Astrocyte (in vitro differentiated cells and primary cell): ENCODE data around the gene PBX3. TPM values are rescaled to one million over a fixed set of nuclear protein-coding genes. Genes with fewer than 3 reads are reported as not detected.

Experiments used
- DNase-seq: peaks from one replicate; pipeline ENCODE4 v3.0.0-alpha.2; 2010; ENCODE audit warnings: low read depth
- FAIRE-seq: peaks from 2 replicates; lab custom pipeline; 2011; peaks lifted over from hg19 to GRCh38; lab: Jason Lieb, UNC
- H2AFZ ChIP-seq: 2 replicates; pipeline ENCODE4 v1.6.0; 2012; ENCODE audit warnings: low read depth, low read length, inconsistent platforms
- H3K27ac ChIP-seq: 2 replicates; pipeline ENCODE4 v1.5.1; 2011; ENCODE audit warnings: low read depth, low read length, inconsistent platforms
- H3K27me3 ChIP-seq: 2 replicates; pipeline ENCODE4 v1.6.0; 2011; ENCODE audit warnings: low read length, inconsistent platforms; ENCODE audit not compliant: insufficient read depth
- H3K36me3 ChIP-seq: 2 replicates; pipeline ENCODE4 v1.5.1; 2011; ENCODE audit warnings: low read length, inconsistent platforms; ENCODE audit not compliant: insufficient read depth
- H3K4me1 ChIP-seq: 2 replicates; pipeline ENCODE4 v1.5.1; 2011; ENCODE audit warnings: low read length, inconsistent platforms; ENCODE audit not compliant: insufficient read depth
- H3K4me2 ChIP-seq: 2 replicates; pipeline ENCODE4 v1.6.0; 2012; ENCODE audit warnings: low read length, inconsistent platforms
- H3K4me3 ChIP-seq: 2 replicates; pipeline ENCODE4 v1.5.1; 2011; ENCODE audit warnings: low read depth, mild to moderate bottlenecking, low read length, inconsistent platforms; ENCODE audit not compliant: insufficient read depth
- H3K79me2 ChIP-seq: 2 replicates; pipeline ENCODE4 v1.6.0; 2012; ENCODE audit warnings: mild to moderate bottlenecking, low read length, inconsistent platforms; ENCODE audit not compliant: insufficient read depth
- H3K9ac ChIP-seq: 2 replicates; pipeline ENCODE4 v1.6.0; 2012; ENCODE audit warnings: mild to moderate bottlenecking, low read length, inconsistent platforms
- H3K9me3 ChIP-seq: 2 replicates; pipeline ENCODE4 v1.5.1; 2012; ENCODE audit warnings: low read depth, mild to moderate bottlenecking, low read length, inconsistent platforms; ENCODE audit not compliant: insufficient read depth
- H4K20me1 ChIP-seq: 2 replicates; pipeline ENCODE4 v1.6.0; 2012; ENCODE audit warnings: low read length, inconsistent platforms; ENCODE audit not compliant: insufficient read depth
- H3K27ac Mint-ChIP-seq: one replicate; pipeline ENCODE4 v1.8.0; 2021; ENCODE audit warnings: mild to moderate bottlenecking, mixed read lengths; ENCODE audit not compliant: unreplicated experiment
- H3K27me3 Mint-ChIP-seq: one replicate; pipeline ENCODE4 v1.8.0; 2021; ENCODE audit warnings: low read depth, mixed read lengths; ENCODE audit not compliant: unreplicated experiment
- H3K36me3 Mint-ChIP-seq: one replicate; pipeline ENCODE4 v1.8.0; 2021; ENCODE audit warnings: low read depth, mixed read lengths; ENCODE audit not compliant: unreplicated experiment
- H3K4me1 Mint-ChIP-seq: one replicate; pipeline ENCODE4 v1.8.0; 2021; ENCODE audit warnings: low read depth, mixed read lengths; ENCODE audit not compliant: unreplicated experiment
- H3K4me3 Mint-ChIP-seq: one replicate; pipeline ENCODE4 v1.8.0; 2021; ENCODE audit warnings: mild to moderate bottlenecking, moderate library complexity, mixed read lengths; ENCODE audit not compliant: unreplicated experiment
- H3K9me3 Mint-ChIP-seq: one replicate; pipeline ENCODE4 v1.8.0; 2021; ENCODE audit warnings: mild to moderate bottlenecking, mixed read lengths; ENCODE audit not compliant: unreplicated experiment
- CTCF ChIP-seq: IDR thresholded peaks from 2 replicates; pipeline ENCODE4 v1.5.1; 2011; ENCODE audit warnings: low read depth, mild to moderate bottlenecking, inconsistent platforms, low read length, moderate library complexity; ENCODE audit not compliant: insufficient read depth
- EZH2 ChIP-seq: IDR thresholded peaks from 2 replicates; pipeline ENCODE4 v1.6.1; 2012; ENCODE audit warnings: mild to moderate bottlenecking, low read length, inconsistent platforms; ENCODE audit not compliant: insufficient read depth
- total RNA-seq: library from RNA; stranded (reverse); gene quantifications from 2 replicates; pipeline ENCODE4 v1.2.1, GENCODE V29; 2021

PBX3 gene
- total RNA-seq, 1 donor from 2014 or later: 51.2 TPM

- H3K4me1 ChIP-seq: no peaks in the 10 kb centered on the region
- no peak for DNase-seq
These were observed 172.4 kb downstream of the PBX3 start for GRCh38 chr9:125919565-125919964.

GRCh38 chr9:125920402-125920801 lies 173.2 kb downstream of the PBX3 start:
- H3K36me3 ChIP-seq: peaks cover 3% of the 10 kb centered on the region

More at GRCh38 chr9:125919565-125919964, 172.4 kb downstream of the PBX3 start:
- Histone ChIP-seq H3K79me2 (peaks cover 4% of the 10 kb centered on the region), H3K36me3 (peaks cover 3% of the 10 kb centered on the region), H3K4me3 (no peak overlapping the region), H4K20me1 (no peaks in the 10 kb centered on the region), H3K4me2 (no peak overlapping the region), H3K9ac (no peak overlapping the region), H3K9me3 (no peaks in the 10 kb centered on the region), H2AFZ (no peak overlapping the region), H3K27me3 (no peaks in the 10 kb centered on the region), H3K27ac (no peak overlapping the region)
- Mint-ChIP-seq H3K9me3 (no peaks in the 10 kb centered on the region), H3K36me3 (peaks cover 6% of the 10 kb centered on the region), H3K4me1 (no peaks in the 10 kb centered on the region), H3K27me3 (no peaks in the 10 kb centered on the region), H3K4me3 (no peak overlapping the region), H3K27ac (no peak overlapping the region)
- TF ChIP-seq CTCF: no peak
- TF ChIP-seq EZH2: no peak
- FAIRE-seq: no peak

More at GRCh38 chr9:125920402-125920801, 173.2 kb downstream of the PBX3 start:
- no peak overlapping the region for H3K9ac ChIP-seq
- H3K79me2 ChIP-seq: peaks cover 2% of the 10 kb centered on the region
- no peak for FAIRE-seq
- Mint-ChIP-seq H3K27me3 (no peaks in the 10 kb centered on the region), H3K27ac (no peak overlapping the region), H3K9me3 (no peaks in the 10 kb centered on the region), H3K4me3 (no peak overlapping the region), H3K36me3 (peaks cover 6% of the 10 kb centered on the region), H3K4me1 (no peaks in the 10 kb centered on the region)
- H3K27me3 ChIP-seq: no peaks in the 10 kb centered on the region
- no peak for DNase-seq
- no peak overlapping the region for H3K4me3 ChIP-seq
- H2AFZ ChIP-seq: no peak overlapping the region
- no peak overlapping the region for H3K27ac ChIP-seq
- no peaks in the 10 kb centered on the region for H3K4me1 ChIP-seq
- no peaks in the 10 kb centered on the region for H4K20me1 ChIP-seq
- TF ChIP-seq CTCF (no peak), EZH2 (no peak)
- no peaks in the 10 kb centered on the region for H3K9me3 ChIP-seq
- no peak overlapping the region for H3K4me2 ChIP-seq
